Ascending aorta (tissue), 2 donors: ENCODE measurements around the gene GPR89B. TPM values are rescaled to one million over a fixed set of nuclear protein-coding genes. Genes with fewer than 3 reads are reported as not detected.
A peak's percentile ranks its signal among the peaks of the same experiment; 100 is the strongest.
"Not testable (repeated sequence)": the region's sequence is repeated elsewhere in the genome, so short reads cannot be mapped to it uniquely, and the experiment has no call there.

Experiments
- DNase-seq, 2 donors: peaks; one replicate each; pipeline ENCODE4 v3.0.0-alpha.2; 2019; ENCODE audit warnings: low spot score in 2 of 2
- H3K27ac ChIP-seq, 2 donors: fragments of 200-600 bp; sonication (generic); one replicate each; pipeline ENCODE4 v1.5.1; 2016 to 2017; ENCODE audit warnings: mild to moderate bottlenecking in 1 of 2
- H3K27me3 ChIP-seq: fragments of 200-600 bp; sonication (generic); one replicate; pipeline ENCODE4 v1.5.1; 2017
- H3K36me3 ChIP-seq, 2 donors: fragments of 200-600 bp; sonication (generic); one replicate each; pipeline ENCODE4 v1.5.1; 2016
- H3K4me1 ChIP-seq, 2 donors: fragments of 200-600 bp; sonication (generic); one replicate each; pipeline ENCODE4 v1.5.1; 2016 to 2017; ENCODE audit warnings: mild to moderate bottlenecking in 1 of 2
- H3K4me3 ChIP-seq, 2 donors: fragments of 200-600 bp; sonication (generic); one replicate each; pipeline ENCODE4 v1.5.1; 2016 to 2017; ENCODE audit warnings: mild to moderate bottlenecking in 1 of 2
- H3K9me3 ChIP-seq, 2 donors: fragments of 200-600 bp; sonication (generic); one replicate each; pipeline ENCODE4 v1.5.1; 2016
- CTCF ChIP-seq, 3 experiments: fragments of 200-600 bp in 2 of 3; fragments of 450-650 bp in 1 of 3; sonication (generic) in 2 of 3; IDR thresholded peaks; one replicate each; pipeline ENCODE4 v1.5.1; 2016 to 2019; ENCODE audit warnings: antibody characterized with exemption in 3 of 3, mild to moderate bottlenecking in 1 of 3, moderate library complexity in 1 of 3
- intact Hi-C: fragments of 100-400 bp; cut with DNase I; formaldehyde crosslinking; loops from one replicate; pipeline ENCODE4 v1.15.1; 2023
- total RNA-seq: library from RNA; depleted of rRNA; stranded (reverse); fragments of >200 nt; gene quantifications from one replicate; pipeline ENCODE4 v1.1.0, GENCODE V29; 2016

GPR89B gene
- 2.9 TPM for total RNA-seq

DNA sequence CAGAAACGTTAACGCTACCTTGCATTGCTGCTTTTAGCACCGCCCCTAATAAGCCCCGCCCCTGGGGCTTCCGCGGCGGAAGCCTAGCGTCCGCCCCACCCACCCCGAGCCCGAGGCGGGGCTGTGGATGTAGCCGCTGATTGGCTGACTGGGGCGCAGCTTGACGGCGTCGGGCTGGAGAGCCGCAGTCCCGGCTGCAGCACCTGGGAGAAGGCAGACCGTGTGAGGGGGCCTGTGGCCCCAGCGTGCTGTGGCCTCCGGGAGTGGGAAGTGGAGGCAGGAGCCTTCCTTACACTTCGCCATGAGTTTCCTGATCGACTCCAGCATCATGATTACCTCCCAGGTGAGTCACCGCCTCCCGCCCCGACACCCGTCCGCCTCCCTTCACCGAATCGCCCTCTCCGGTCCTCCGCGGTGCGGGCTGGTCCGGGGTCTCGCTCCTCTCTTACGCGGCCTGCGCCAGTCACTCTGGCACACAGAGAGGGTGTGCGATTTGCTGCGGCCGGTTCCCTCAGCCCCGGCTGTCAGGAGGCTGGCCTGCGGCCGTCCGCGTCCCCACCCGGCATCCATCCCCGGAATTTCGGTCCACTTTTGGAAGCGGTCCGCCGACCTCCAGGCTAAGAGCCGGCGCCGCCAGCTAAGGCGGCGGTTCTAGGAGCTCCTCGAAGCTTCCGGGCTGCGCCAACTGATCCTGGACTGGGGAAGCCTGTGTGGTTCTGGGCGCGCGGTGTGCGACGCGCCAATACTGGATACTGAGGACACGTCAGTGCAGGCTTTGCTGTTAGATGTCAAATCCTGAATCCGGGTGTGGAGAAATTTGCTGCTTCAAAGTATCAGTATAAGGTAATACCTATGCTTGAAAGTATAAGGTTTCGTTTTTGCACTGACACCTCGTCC, at the start of gene GPR89B:
Gene GPR89B (plus strand): TSS at position 185 of the 897 bp plus-strand sequence. CDS start 117 bp downstream, at position 302.
- Histone ChIP-seq H3K27ac (peak within 1 kb of the TSS; percentile 88), H3K4me3 (peak within 1 kb of the TSS; percentile 86 to 97)
- H3K36me3 ChIP-seq, H3K9me3 ChIP-seq, intact Hi-C loops, H3K27me3 ChIP-seq, H3K4me1 ChIP-seq: not testable (repeated sequence)
- DNase-seq: peak; percentile 72 to 88

DNA sequence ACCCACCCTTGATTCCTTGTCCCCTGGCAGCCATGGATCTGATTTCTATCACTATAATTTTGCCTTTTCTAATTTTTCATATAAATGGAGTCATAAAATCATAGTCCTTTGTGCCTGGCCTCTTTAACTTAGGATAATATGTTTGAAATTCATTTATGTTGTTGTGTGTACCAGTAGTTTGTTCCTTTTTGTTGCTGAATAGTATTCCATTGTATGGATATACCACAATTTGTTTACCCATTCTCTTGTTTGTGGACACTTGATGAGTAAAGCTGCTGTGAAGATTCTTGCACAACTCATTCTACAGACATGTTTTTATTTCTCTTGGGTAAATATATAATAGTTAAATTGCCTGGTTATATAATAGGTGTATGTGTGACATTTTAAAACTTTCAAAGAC, 48.3 kb upstream of the GPR89B start:
- Histone ChIP-seq H3K4me1 (peaks cover 0 to 5% of the 10 kb centered on the region in 2 donors), H3K9me3 (no peaks in the 10 kb centered on the region), H3K36me3 (no peaks in the 10 kb centered on the region), H3K27ac (no peak overlapping the region), H3K4me3 (no peak overlapping the region), H3K27me3 (no peaks in the 10 kb centered on the region)
- intact Hi-C loops: no loop called here
- no peak for TF ChIP-seq CTCF (IDR thresholded peaks at IDR 0.05)
- no peak for DNase-seq

DNA sequence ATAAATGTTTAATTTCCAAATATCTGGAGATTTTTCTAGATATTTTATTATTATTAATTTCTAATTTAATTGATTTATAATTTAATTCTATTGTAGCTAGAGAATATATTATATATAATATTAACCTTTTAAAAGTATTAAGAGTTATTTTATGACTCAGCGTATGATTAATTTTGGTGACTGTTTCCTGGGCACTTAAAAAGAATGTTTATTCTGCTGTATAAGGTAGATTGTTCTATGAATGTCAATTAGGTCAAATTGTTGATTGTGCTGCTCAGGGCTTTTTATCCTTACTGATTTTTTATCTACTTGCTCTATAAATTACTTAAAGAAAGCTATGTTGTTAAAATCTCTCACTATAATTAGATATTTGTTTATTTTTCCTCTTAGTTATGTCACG, 45.7 kb upstream of the GPR89B start:
- no peaks in the 10 kb centered on the region for H3K36me3 ChIP-seq

GRCh38 chr1:147890177-147890790, 37.9 kb upstream of the GPR89B start:
- DNase-seq: peak in 1 of 2 donors; percentile 81
- TF ChIP-seq CTCF (IDR thresholded peaks at IDR 0.05): peak; percentile 56 to 76 (median 57)
- Histone ChIP-seq H3K4me3 (no peak overlapping the region), H3K27ac (no peak overlapping the region), H3K27me3 (no peaks in the 10 kb centered on the region), H3K9me3 (no peaks in the 10 kb centered on the region), H3K4me1 (peaks cover 0 to 4% of the 10 kb centered on the region in 2 donors), H3K36me3 (no peaks in the 10 kb centered on the region)
- intact Hi-C loops: loop anchor here (2.0 kb wide), 1 partner anchor 395 kb away; no protein-coding TSS in a partner anchor

More for the DNA sequence above, 45.7 kb upstream of the GPR89B start:
- no peak overlapping the region for H3K4me3 ChIP-seq
- intact Hi-C loops: no loop called here
- no peak overlapping the region for H3K27ac ChIP-seq
- no peaks in the 10 kb centered on the region for H3K9me3 ChIP-seq
- DNase-seq: no peak
- peaks cover 0 to 4% of the 10 kb centered on the region in 2 donors for H3K4me1 ChIP-seq
- no peak for TF ChIP-seq CTCF (IDR thresholded peaks at IDR 0.05)
- no peaks in the 10 kb centered on the region for H3K27me3 ChIP-seq

- H3K27me3 ChIP-seq: no peaks in the 10 kb centered on the region
- no peaks in the 10 kb centered on the region for H3K9me3 ChIP-seq
- no peak for TF ChIP-seq CTCF (IDR thresholded peaks at IDR 0.05)
- DNase-seq: no peak
- intact Hi-C loops: loop anchor here (2.0 kb wide), 1 partner anchor 396 kb away; no protein-coding TSS in a partner anchor
- H3K4me3 ChIP-seq: no peak overlapping the region
- no peaks in the 10 kb centered on the region for H3K36me3 ChIP-seq
- H3K27ac ChIP-seq: no peak overlapping the region
- peaks cover 0 to 4% of the 10 kb centered on the region in 2 donors for H3K4me1 ChIP-seq
Measured at GRCh38 chr1:147891088-147891487, 37.1 kb upstream of the GPR89B start.

GRCh38 chr1:147892216-147892615, 36.0 kb upstream of the GPR89B start:
- no peak for TF ChIP-seq CTCF (IDR thresholded peaks at IDR 0.05)
- no peak for DNase-seq
- Histone ChIP-seq H3K36me3 (no peaks in the 10 kb centered on the region), H3K27ac (peak overlapping the region in 1 of 2 donors; percentile 21), H3K4me1 (peaks cover 0 to 4% of the 10 kb centered on the region in 2 donors), H3K4me3 (no peak overlapping the region), H3K27me3 (no peaks in the 10 kb centered on the region), H3K9me3 (no peaks in the 10 kb centered on the region)
- intact Hi-C loops: loop anchor here (1.0 to 2.0 kb wide), 2 partner anchors 168 to 251 kb away; no protein-coding TSS in a partner anchor
